Neural cell (in vitro differentiated cells): Measurements from ENCODE around the gene TOR1AIP1. TPM values are rescaled to one million over a fixed set of nuclear protein-coding genes. Genes with fewer than 3 reads are reported as not detected.

Source experiments
- H2AFZ ChIP-seq: fragments of 200-600, 300-800 bp; sonication (generic), shearing (Covaris generic); 2 replicates; pipeline ENCODE4 v1.6.0; 2014; ENCODE audit warnings: low read depth, mild to moderate bottlenecking, antibody characterized with exemption, low read length, moderate library complexity
- H3F3A ChIP-seq: fragments of 200-600 bp; shearing (Covaris generic); 2 replicates; pipeline ENCODE4 v1.6.1; 2016; ENCODE audit warnings: mild to moderate bottlenecking, moderate library complexity, mixed read lengths, antibody characterized with exemption, low read length; ENCODE audit not compliant: insufficient read depth, poor library complexity, severe bottlenecking
- H3K27ac ChIP-seq: fragments of 200-600, 300-800 bp; sonication (generic), shearing (Covaris generic); 2 replicates; pipeline ENCODE4 v1.5.1; 2014; ENCODE audit warnings: mild to moderate bottlenecking, low read length, moderate library complexity
- H3K27me3 ChIP-seq: fragments of 300-800, 200-600 bp; sonication (generic), shearing (Covaris generic); 2 replicates; pipeline ENCODE4 v1.6.0; 2014; ENCODE audit warnings: mild to moderate bottlenecking, low read depth, low read length, moderate library complexity; ENCODE audit not compliant: insufficient read depth
- H3K36me3 ChIP-seq: fragments of 300-800, 200-600 bp; sonication (generic), shearing (Covaris generic); 2 replicates; pipeline ENCODE4 v1.5.1; 2014; ENCODE audit warnings: mild to moderate bottlenecking, antibody characterized with exemption, low read length, moderate library complexity; ENCODE audit not compliant: insufficient read depth
- H3K4me2 ChIP-seq: fragments of 300-800, 200-600 bp; sonication (generic), shearing (Covaris generic); 2 replicates; pipeline ENCODE4 v1.6.0; 2014; ENCODE audit warnings: mild to moderate bottlenecking, low read length
- H3K4me3 ChIP-seq: fragments of 300-800, 200-600 bp; sonication (generic), shearing (Covaris generic); 2 replicates; pipeline ENCODE4 v1.5.1; 2014; ENCODE audit warnings: mild to moderate bottlenecking, low read length, moderate library complexity
- H3K79me2 ChIP-seq: fragments of 200-600 bp; shearing (Covaris generic); replicated peaks from 2 replicates; pipeline ENCODE4 v1.6.0; 2014; ENCODE audit warnings: mild to moderate bottlenecking, low read length, moderate library complexity; ENCODE audit not compliant: insufficient read depth
- H3K9ac ChIP-seq: fragments of 300-800, 200-600 bp; sonication (generic), shearing (Covaris generic); 2 replicates; pipeline ENCODE4 v1.6.1; 2016; ENCODE audit warnings: mild to moderate bottlenecking, low read length, mixed read lengths
- H3K9me2 ChIP-seq: fragments of 200-600 bp; shearing (Covaris generic); 2 replicates; pipeline ENCODE4 v1.6.1; 2016; ENCODE audit warnings: mild to moderate bottlenecking, low read length, mixed read lengths; ENCODE audit not compliant: insufficient read depth
- H3K9me3 ChIP-seq: fragments of 200-600, 300-800 bp; sonication (generic), shearing (Covaris generic); 2 replicates; pipeline ENCODE4 v1.6.1; 2016; ENCODE audit warnings: mild to moderate bottlenecking, mixed run types, low read length, moderate library complexity, mixed read lengths
- H4K20me1 ChIP-seq: fragments of 200-600 bp; shearing (Covaris generic); 2 replicates; pipeline ENCODE4 v1.6.1; 2016; ENCODE audit warnings: mild to moderate bottlenecking, mixed run types; ENCODE audit not compliant: insufficient read depth
- EP300 ChIP-seq: fragments of 450-650 bp; conservative IDR thresholded peaks from 2 replicates; pipeline ENCODE4 v1.6.1; 2014; ENCODE audit warnings: antibody characterized with exemption, mild to moderate bottlenecking, moderate library complexity; ENCODE audit not compliant: poor library complexity, severe bottlenecking
- EZH2 ChIP-seq: fragments of 200-600, 300-800 bp; shearing (Covaris generic), sonication (generic); IDR thresholded peaks from 2 replicates; pipeline ENCODE4 v1.6.1; 2014; ENCODE audit warnings: antibody characterized with exemption, low read length, borderline replicate concordance, mild to moderate bottlenecking; ENCODE audit not compliant: insufficient read depth, poor library complexity, severe bottlenecking
- MXI1 ChIP-seq: fragments of 450-650 bp; conservative IDR thresholded peaks from 2 replicates; pipeline ENCODE4 v1.6.1; 2014; ENCODE audit warnings: antibody characterized with exemption, mild to moderate bottlenecking; ENCODE audit not compliant: poor library complexity, severe bottlenecking
- POLR2AphosphoS5 ChIP-seq: IDR thresholded peaks from 2 replicates; pipeline ENCODE4 v1.6.1; 2012
- RAD21 ChIP-seq: fragments of 450-650 bp; conservative IDR thresholded peaks from 2 replicates; pipeline ENCODE4 v1.6.1; 2014; ENCODE audit warnings: antibody characterized with exemption, mild to moderate bottlenecking, moderate library complexity
- SMC3 ChIP-seq: fragments of 450-650 bp; conservative IDR thresholded peaks from 2 replicates; pipeline ENCODE4 v1.6.1; 2014; ENCODE audit warnings: antibody characterized with exemption, mild to moderate bottlenecking, moderate library complexity; ENCODE audit not compliant: poor library complexity
- TAF1 ChIP-seq: IDR thresholded peaks from 2 replicates; pipeline ENCODE4 v1.6.1; 2012; ENCODE audit warnings: low read depth
- polyA plus RNA-seq: library from polyadenylated mRNA; depleted of rRNA; stranded (reverse); fragments of >200 nt; gene quantifications from 2 replicates; pipeline ENCODE4 v1.2.3, GENCODE V29; 2014
- TF ChIP-seq, protein P1 (sequence below): fragments of 450-650 bp; IDR thresholded peaks from 2 replicates; pipeline ENCODE4 v1.5.1; 2014; ENCODE audit warnings: antibody characterized with exemption, mild to moderate bottlenecking, moderate library complexity; ENCODE audit not compliant: poor library complexity, severe bottlenecking
- TF ChIP-seq, protein P2 (sequence below): IDR thresholded peaks from 2 replicates; pipeline ENCODE4 v1.6.1; 2012; ENCODE audit warnings: borderline replicate concordance

The TOR1AIP1 gene
- polyA plus RNA-seq, 1 donor from 2014 or later, result 10.4 TPM

- Histone ChIP-seq H3K27ac (no peak overlapping the region), H3K9me3 (no peaks in the 10 kb centered on the region), H3K79me2 (no peaks in the 10 kb centered on the region), H3K36me3 (no peaks in the 10 kb centered on the region), H3K9ac (no peak overlapping the region), H3K4me2 (no peak overlapping the region), H3K9me2 (no peaks in the 10 kb centered on the region), H3K4me3 (no peak overlapping the region), H2AFZ (no peak overlapping the region), H4K20me1 (no peaks in the 10 kb centered on the region), H3F3A (no peaks in the 10 kb centered on the region), H3K27me3 (no peaks in the 10 kb centered on the region)
- TF ChIP-seq EP300 (no peak), TAF1 (no peak), EZH2 (no peak), POLR2AphosphoS5 (no peak), MXI1 (no peak), SMC3 (no peak), RAD21 (no peak)
- TF ChIP-seq, protein P1, sequence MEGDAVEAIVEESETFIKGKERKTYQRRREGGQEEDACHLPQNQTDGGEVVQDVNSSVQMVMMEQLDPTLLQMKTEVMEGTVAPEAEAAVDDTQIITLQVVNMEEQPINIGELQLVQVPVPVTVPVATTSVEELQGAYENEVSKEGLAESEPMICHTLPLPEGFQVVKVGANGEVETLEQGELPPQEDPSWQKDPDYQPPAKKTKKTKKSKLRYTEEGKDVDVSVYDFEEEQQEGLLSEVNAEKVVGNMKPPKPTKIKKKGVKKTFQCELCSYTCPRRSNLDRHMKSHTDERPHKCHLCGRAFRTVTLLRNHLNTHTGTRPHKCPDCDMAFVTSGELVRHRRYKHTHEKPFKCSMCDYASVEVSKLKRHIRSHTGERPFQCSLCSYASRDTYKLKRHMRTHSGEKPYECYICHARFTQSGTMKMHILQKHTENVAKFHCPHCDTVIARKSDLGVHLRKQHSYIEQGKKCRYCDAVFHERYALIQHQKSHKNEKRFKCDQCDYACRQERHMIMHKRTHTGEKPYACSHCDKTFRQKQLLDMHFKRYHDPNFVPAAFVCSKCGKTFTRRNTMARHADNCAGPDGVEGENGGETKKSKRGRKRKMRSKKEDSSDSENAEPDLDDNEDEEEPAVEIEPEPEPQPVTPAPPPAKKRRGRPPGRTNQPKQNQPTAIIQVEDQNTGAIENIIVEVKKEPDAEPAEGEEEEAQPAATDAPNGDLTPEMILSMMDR, result no peak
- TF ChIP-seq, protein P2, sequence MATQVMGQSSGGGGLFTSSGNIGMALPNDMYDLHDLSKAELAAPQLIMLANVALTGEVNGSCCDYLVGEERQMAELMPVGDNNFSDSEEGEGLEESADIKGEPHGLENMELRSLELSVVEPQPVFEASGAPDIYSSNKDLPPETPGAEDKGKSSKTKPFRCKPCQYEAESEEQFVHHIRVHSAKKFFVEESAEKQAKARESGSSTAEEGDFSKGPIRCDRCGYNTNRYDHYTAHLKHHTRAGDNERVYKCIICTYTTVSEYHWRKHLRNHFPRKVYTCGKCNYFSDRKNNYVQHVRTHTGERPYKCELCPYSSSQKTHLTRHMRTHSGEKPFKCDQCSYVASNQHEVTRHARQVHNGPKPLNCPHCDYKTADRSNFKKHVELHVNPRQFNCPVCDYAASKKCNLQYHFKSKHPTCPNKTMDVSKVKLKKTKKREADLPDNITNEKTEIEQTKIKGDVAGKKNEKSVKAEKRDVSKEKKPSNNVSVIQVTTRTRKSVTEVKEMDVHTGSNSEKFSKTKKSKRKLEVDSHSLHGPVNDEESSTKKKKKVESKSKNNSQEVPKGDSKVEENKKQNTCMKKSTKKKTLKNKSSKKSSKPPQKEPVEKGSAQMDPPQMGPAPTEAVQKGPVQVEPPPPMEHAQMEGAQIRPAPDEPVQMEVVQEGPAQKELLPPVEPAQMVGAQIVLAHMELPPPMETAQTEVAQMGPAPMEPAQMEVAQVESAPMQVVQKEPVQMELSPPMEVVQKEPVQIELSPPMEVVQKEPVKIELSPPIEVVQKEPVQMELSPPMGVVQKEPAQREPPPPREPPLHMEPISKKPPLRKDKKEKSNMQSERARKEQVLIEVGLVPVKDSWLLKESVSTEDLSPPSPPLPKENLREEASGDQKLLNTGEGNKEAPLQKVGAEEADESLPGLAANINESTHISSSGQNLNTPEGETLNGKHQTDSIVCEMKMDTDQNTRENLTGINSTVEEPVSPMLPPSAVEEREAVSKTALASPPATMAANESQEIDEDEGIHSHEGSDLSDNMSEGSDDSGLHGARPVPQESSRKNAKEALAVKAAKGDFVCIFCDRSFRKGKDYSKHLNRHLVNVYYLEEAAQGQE, result no peak
Observed at GRCh38 chr1:179926850-179927205, 44.7 kb downstream of the TOR1AIP1 start.

GRCh38 chr1:179929955-179930798 is 48.1 kb downstream of the TOR1AIP1 start:
- no peaks in the 10 kb centered on the region for H4K20me1 ChIP-seq
- no peak overlapping the region for H3K4me2 ChIP-seq
- no peaks in the 10 kb centered on the region for H3K36me3 ChIP-seq
- no peaks in the 10 kb centered on the region for H3K9me2 ChIP-seq
- no peak overlapping the region for H3K9ac ChIP-seq
- TF ChIP-seq EP300 (no peak), SMC3 (no peak), EZH2 (no peak), RAD21 (no peak), MXI1 (no peak), TAF1 (no peak), POLR2AphosphoS5 (no peak)
- TF ChIP-seq, protein P1, result no peak
- TF ChIP-seq, protein P2, result no peak
- H3K79me2 ChIP-seq, result no peaks in the 10 kb centered on the region
- H3K27me3 ChIP-seq, result no peaks in the 10 kb centered on the region
- no peaks in the 10 kb centered on the region for H3F3A ChIP-seq
- H2AFZ ChIP-seq, result no peak overlapping the region
- H3K27ac ChIP-seq, result no peak overlapping the region
- H3K9me3 ChIP-seq, result no peaks in the 10 kb centered on the region
- H3K4me3 ChIP-seq, result no peak overlapping the region
